Spleen (tissue), 11 donors: ENCODE measurements around the gene KLHL33. TPM values are rescaled to one million over a fixed set of nuclear protein-coding genes. Genes with fewer than 3 reads are reported as not detected.

ENCODE experiments used
- DNase-seq: peaks from one replicate; pipeline ENCODE4 v3.0.0-alpha.2; 2020
- H3K27ac ChIP-seq, 8 donors: fragments of 200-600 bp; sonication (generic) in 7 of 8; 1 replicate in 4 of 8; 2 replicates in 4 of 8; pipeline versions ENCODE4 v1.5.0 to v1.8.0; 2016 to 2021; ENCODE audit warnings: inconsistent platforms in 4 of 8, mild to moderate bottlenecking in 4 of 8, moderate library complexity in 1 of 8
- H3K27me3 ChIP-seq, 7 donors: fragments of 200-600 bp; sonication (generic) in 6 of 7; replicated peaks in 1 of 7; 1 replicate in 4 of 7; 2 replicates in 3 of 7; pipeline versions ENCODE4 v1.5.0 to v1.8.0; 2016 to 2021; ENCODE audit warnings: inconsistent platforms in 3 of 7, mild to moderate bottlenecking in 1 of 7
- H3K36me3 ChIP-seq, 6 donors: fragments of 200-600 bp; sonication (generic) in 5 of 6; 1 replicate in 4 of 6; 2 replicates in 2 of 6; pipeline versions ENCODE4 v1.5.0 to v1.8.0; 2016 to 2021; ENCODE audit warnings: inconsistent platforms in 2 of 6
- H3K4me1 ChIP-seq, 6 donors: fragments of 200-600 bp; sonication (generic) in 5 of 6; 1 replicate in 3 of 6; 2 replicates in 3 of 6; pipeline versions ENCODE4 v1.5.0 to v1.8.0; 2016 to 2021; ENCODE audit warnings: inconsistent platforms in 3 of 6
- H3K4me3 ChIP-seq, 8 donors: fragments of 200-600 bp; sonication (generic) in 7 of 8; 1 replicate in 4 of 8; 2 replicates in 4 of 8; pipeline versions ENCODE4 v1.5.0 to v1.8.0; 2016 to 2021; ENCODE audit warnings: inconsistent platforms in 4 of 8, mild to moderate bottlenecking in 4 of 8, moderate library complexity in 2 of 8
- H3K9me3 ChIP-seq, 8 donors: fragments of 200-600 bp; sonication (generic) in 7 of 8; 1 replicate in 4 of 8; 2 replicates in 4 of 8; pipeline versions ENCODE4 v1.5.0 to v1.8.0; 2016 to 2021; ENCODE audit warnings: inconsistent platforms in 4 of 8
- CTCF ChIP-seq, 11 experiments: fragments of 200-600 bp in 7 of 11; fragments of 450-650 bp in 4 of 11; sonication (generic) in 4 of 11; IDR thresholded peaks in 8 of 11; conservative IDR thresholded peaks in 3 of 11; 1 replicate in 7 of 11; 2 replicates in 4 of 11; pipeline versions ENCODE4 v1.4.0 to v1.8.0; 2016 to 2021; ENCODE audit warnings: antibody characterized with exemption in 11 of 11, inconsistent platforms in 4 of 11, mild to moderate bottlenecking in 1 of 11
- POLR2A ChIP-seq, 3 donors: fragments of 450-650 bp; IDR thresholded peaks; one replicate each; pipeline ENCODE4 v1.5.1; 2017; ENCODE audit warnings: antibody characterized with exemption in 3 of 3, mild to moderate bottlenecking in 1 of 3
- POLR2AphosphoS5 ChIP-seq, 3 donors: sonication (generic); formaldehyde crosslinking; IDR thresholded peaks; one replicate each; pipeline ENCODE4 v1.5.1; 2017; ENCODE audit warnings: antibody characterized with exemption in 3 of 3
- WGBS, 5 donors: extraction: QIAGEN DNeasy Blood & Tissue Kit in 3 of 5; methylation state at CpG; one replicate each; pipeline versions ENCODE4 v1.1.5 to v1.1.7; 2013 to 2018; 5-methylcytosine and 5-hydroxymethylcytosine counted together
- intact Hi-C: fragments of 100-400 bp; cut with DNase I; formaldehyde crosslinking; loops from one replicate; pipeline ENCODE4 v1.15.0; 2023; ENCODE audit warnings: low total_unique reads
- polyA plus RNA-seq, 3 donors: library from polyadenylated mRNA; stranded (reverse); fragments of 200-250 nt; gene quantifications; one replicate each; pipeline ENCODE4 v1.2.1, GENCODE V29; 2013
- total RNA-seq, 7 donors: library from RNA; depleted of rRNA in 3 of 7; stranded (reverse); fragments of >200 nt in 3 of 7; fragmentation: NEBNext Ultra II Directional in 4 of 7; extraction: Animal tissue kit (Norgen Biotek cat#: 25700) in 4 of 7; gene quantifications; one replicate each; pipeline versions ENCODE4 v1.1.0 to v1.2.1, GENCODE V29; 2016 to 2021
- donor health status: healthy with polysubstance abuse.
- donor health status: DM: no; HTN: no; CAD: no; lungs with moderate emphysema.
- donor health status: DM: no; HTN: no; CAD: no.
- donor health status: Bipolar disorder and iron deficiency.
- donor health status: healthy.
- donor health status: DM: no; HTN: no; CAD: no.
- donor health status: DM: yes; HTN: yes; CAD: no.

KLHL33 gene
- total and polyA plus RNA-seq, 10 donors, result 0.22 to 2.9 (median 0.75) TPM; not detected in 1

- intact Hi-C loops, result loop anchor here (10.0 kb wide), 1 partner anchor 59 kb away; the partner anchor contains the start of gene PARP2
- no peak for DNase-seq
- Histone ChIP-seq H3K4me1 (peaks cover 0 to 16% (median 0%) of the 10 kb centered on the region in 6 donors), H3K27me3 (no peaks in the 10 kb centered on the region), H3K9me3 (no peaks in the 10 kb centered on the region), H3K4me3 (no peak overlapping the region), H3K36me3 (peaks cover 4 to 100% (median 94%) of the 10 kb centered on the region in 6 donors), H3K27ac (no peak overlapping the region)
- WGBS, 5 donors, result 88 to 97% (median 92%) methylated on average over 11 of the region's 11 CpGs
- TF ChIP-seq POLR2AphosphoS5 (IDR thresholded peaks at IDR 0.05), result no peak
- TF ChIP-seq CTCF (IDR thresholded peaks at IDR 0.05 in 8 of 11, conservative IDR thresholded peaks at IDR 0.05 in 3 of 11), result no peak
- TF ChIP-seq POLR2A (IDR thresholded peaks at IDR 0.05), result no peak
Observed at GRCh38 chr14:20403521-20403920, 32.4 kb downstream of the KLHL33 start.

- Histone ChIP-seq H3K36me3 (peaks cover 8 to 100% (median 92%) of the 10 kb centered on the region in 6 donors), H3K9me3 (no peaks in the 10 kb centered on the region), H3K27ac (no peak overlapping the region), H3K4me3 (no peak overlapping the region), H3K4me1 (peaks cover 0 to 7% (median 0%) of the 10 kb centered on the region in 6 donors), H3K27me3 (no peaks in the 10 kb centered on the region)
- no peak for DNase-seq
- TF ChIP-seq CTCF (IDR thresholded peaks at IDR 0.05 in 8 of 11, conservative IDR thresholded peaks at IDR 0.05 in 3 of 11), result no peak
- no peak for TF ChIP-seq POLR2A (IDR thresholded peaks at IDR 0.05)
- TF ChIP-seq POLR2AphosphoS5 (IDR thresholded peaks at IDR 0.05), result no peak
- intact Hi-C loops, result loop anchor here (10.0 kb wide), 1 partner anchor 56 kb away; the partner anchor contains the start of gene PARP2
- 86 to 93% (median 92%) methylated on average over 10 of the region's 10 CpGs for WGBS, 5 donors
Observed at GRCh38 chr14:20400965-20401593, 34.9 kb downstream of the KLHL33 start.

GRCh38 chr14:20400589-20400964 lies 35.4 kb downstream of the KLHL33 start:
- WGBS, 5 donors, result 93 to 100% (median 98%) methylated on average over 1 of the region's 1 CpG
- no peak overlapping the region for H3K4me3 ChIP-seq
- H3K9me3 ChIP-seq, result no peaks in the 10 kb centered on the region
- no peak overlapping the region for H3K27ac ChIP-seq
- intact Hi-C loops, result loop anchor here (10.0 kb wide), 1 partner anchor 56 kb away; the partner anchor contains the start of gene PARP2
- H3K36me3 ChIP-seq, result peaks cover 8 to 100% (median 92%) of the 10 kb centered on the region in 6 donors
- peaks cover 0 to 2% (median 0%) of the 10 kb centered on the region in 6 donors for H3K4me1 ChIP-seq
- no peaks in the 10 kb centered on the region for H3K27me3 ChIP-seq
- TF ChIP-seq POLR2A (IDR thresholded peaks at IDR 0.05) (no peak), CTCF (IDR thresholded peaks at IDR 0.05 in 8 of 11, conservative IDR thresholded peaks at IDR 0.05 in 3 of 11) (no peak), POLR2AphosphoS5 (IDR thresholded peaks at IDR 0.05) (no peak)
- DNase-seq, result no peak

DNA sequence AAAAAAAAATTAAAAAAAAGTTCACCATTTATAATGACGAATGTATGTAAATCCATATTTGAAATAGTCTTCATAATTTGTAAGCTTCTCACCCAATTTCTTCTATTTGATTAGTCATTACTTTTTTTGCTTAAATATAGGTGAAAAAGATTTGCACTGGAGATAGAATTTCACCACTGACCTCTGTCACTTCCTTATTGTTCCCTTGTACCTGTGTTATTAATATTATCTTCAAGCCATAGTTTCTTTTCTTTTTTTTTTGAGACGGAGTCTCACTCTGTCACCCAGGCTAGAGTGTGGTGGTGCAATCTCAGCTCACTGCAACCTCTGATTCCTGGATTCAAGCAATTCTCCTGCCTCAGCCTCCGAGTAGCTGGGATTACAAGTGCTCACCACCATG lies 38.5 kb downstream of the KLHL33 start:
- intact Hi-C loops, result no loop called here
- H3K27me3 ChIP-seq, result no peaks in the 10 kb centered on the region
- no peak overlapping the region for H3K27ac ChIP-seq
- WGBS, 5 donors, result 91 to 98% (median 93%) methylated on average over 3 of the region's 3 CpGs
- peaks cover 8 to 100% (median 94%) of the 10 kb centered on the region in 6 donors for H3K36me3 ChIP-seq
- DNase-seq, result no peak
- H3K4me3 ChIP-seq, result no peak overlapping the region
- no peaks in the 10 kb centered on the region for H3K9me3 ChIP-seq
- TF ChIP-seq POLR2AphosphoS5 (IDR thresholded peaks at IDR 0.05) (no peak), CTCF (IDR thresholded peaks at IDR 0.05 in 8 of 11, conservative IDR thresholded peaks at IDR 0.05 in 3 of 11) (no peak), POLR2A (IDR thresholded peaks at IDR 0.05) (no peak)
- no peaks in the 10 kb centered on the region for H3K4me1 ChIP-seq
